GM21360 (cell line): ENCODE data around the gene SUMO2.
"Not testable (repeated sequence)": the region's sequence is repeated elsewhere in the genome, so short reads cannot be mapped to it uniquely, and the experiment has no call there.

Experiments used
- ATAC-seq: cut with Tn5 transposase; IDR thresholded peaks from one replicate; pipeline ENCODE4 v1.9.1; 2021; ENCODE audit warnings: mild to moderate bottlenecking, moderate library complexity; ENCODE audit not compliant: unreplicated experiment

Gene SUMO2

DNA sequence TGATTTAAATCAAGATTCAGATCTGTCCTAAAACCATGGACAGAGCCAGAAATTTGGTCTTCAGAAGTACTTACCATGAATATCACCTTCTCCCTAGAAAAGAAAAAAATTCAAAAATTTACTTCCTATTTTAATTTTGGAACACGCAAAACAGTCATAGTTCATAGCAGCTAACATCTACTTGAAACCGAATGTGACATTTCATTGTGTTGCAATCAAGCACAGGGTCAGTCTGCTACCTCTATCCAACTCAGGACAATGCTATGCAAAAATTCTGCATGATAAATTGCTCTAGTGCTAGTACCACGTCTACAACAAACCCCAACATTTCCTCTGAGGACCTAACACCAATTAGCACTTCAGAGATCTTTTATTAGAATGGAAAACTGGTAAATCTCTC is 36.2 kb downstream of the SUMO2 start:
- ATAC-seq: no peak

- ATAC-seq: no peak
These were observed 37.8 kb downstream of the SUMO2 start for GRCh38 chr17:75144816-75145512.

- ATAC-seq: no peak
These were observed 40.4 kb downstream of the SUMO2 start for GRCh38 chr17:75142236-75142971.

DNA sequence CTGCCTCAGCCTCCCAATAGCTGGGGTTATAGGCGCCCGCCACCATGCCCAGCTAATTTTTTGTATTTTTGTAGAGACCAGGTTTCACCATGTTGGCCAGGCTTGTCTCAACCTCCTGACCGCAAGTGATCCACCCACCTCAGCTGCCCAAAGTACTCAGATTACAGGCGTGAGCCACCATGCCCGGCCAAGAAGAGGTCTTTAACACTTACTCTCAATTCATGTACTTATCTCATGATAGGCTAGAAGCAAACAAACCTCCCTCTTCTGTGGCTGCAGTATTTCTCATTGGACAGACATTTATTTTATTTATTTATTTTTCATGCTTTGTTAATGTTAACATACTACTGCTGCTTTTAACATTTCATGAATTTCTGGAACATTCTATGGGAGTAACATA is 44.2 kb downstream of the SUMO2 start:
- ATAC-seq: no peak

DNA sequence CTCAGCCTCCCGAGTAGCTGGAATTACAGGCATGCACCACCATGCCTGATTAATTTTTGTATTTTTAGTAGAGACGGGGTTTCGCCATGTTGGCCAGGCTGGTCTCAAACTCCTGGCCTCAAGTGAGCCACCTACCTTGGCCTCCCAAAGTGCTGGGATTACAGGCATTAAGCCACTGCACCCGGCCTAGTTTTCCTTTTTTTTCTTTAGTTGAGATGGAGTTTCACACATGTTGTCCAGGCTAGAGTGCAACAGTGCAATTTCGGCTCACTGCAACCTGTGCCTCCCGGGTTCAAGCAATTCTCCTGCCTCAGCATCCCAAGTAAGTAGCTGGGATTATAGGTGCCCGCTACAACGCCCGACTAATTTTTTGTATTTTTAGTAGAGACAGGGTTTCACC is 45.0 kb downstream of the SUMO2 start:
- not testable (repeated sequence) for ATAC-seq

- ATAC-seq: no peak
These were observed 46.8 kb downstream of the SUMO2 start for GRCh38 chr17:75135946-75136345.

DNA sequence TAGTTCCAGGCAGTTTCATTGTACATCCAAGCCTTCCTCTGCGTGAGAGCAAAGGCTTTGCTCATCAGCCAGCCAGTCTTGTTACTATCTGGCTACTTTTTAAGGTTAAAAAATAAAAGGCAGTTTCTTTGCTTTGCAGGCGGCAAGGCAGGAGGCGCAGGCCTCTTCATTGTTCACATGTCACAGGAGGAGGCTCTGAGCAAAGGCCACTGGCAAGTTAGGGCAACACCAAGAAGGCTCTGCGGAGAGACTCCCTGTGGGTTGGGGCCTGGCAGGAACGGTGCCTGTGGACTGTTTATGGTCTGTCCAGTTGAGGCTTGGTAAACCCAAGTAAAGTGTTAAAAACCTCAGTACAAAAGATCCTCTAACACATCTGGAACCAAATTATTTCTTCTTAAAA is 47.3 kb downstream of the SUMO2 start:
- no peak for ATAC-seq

- ATAC-seq: not testable (repeated sequence)
These were observed 49.0 kb downstream of the SUMO2 start for GRCh38 chr17:75133607-75134347.

- ATAC-seq: no peak
These were observed 49.8 kb downstream of the SUMO2 start for GRCh38 chr17:75133001-75133400.

- not testable (repeated sequence) for ATAC-seq
These were observed 50.5 kb downstream of the SUMO2 start for GRCh38 chr17:75132018-75133000.

DNA sequence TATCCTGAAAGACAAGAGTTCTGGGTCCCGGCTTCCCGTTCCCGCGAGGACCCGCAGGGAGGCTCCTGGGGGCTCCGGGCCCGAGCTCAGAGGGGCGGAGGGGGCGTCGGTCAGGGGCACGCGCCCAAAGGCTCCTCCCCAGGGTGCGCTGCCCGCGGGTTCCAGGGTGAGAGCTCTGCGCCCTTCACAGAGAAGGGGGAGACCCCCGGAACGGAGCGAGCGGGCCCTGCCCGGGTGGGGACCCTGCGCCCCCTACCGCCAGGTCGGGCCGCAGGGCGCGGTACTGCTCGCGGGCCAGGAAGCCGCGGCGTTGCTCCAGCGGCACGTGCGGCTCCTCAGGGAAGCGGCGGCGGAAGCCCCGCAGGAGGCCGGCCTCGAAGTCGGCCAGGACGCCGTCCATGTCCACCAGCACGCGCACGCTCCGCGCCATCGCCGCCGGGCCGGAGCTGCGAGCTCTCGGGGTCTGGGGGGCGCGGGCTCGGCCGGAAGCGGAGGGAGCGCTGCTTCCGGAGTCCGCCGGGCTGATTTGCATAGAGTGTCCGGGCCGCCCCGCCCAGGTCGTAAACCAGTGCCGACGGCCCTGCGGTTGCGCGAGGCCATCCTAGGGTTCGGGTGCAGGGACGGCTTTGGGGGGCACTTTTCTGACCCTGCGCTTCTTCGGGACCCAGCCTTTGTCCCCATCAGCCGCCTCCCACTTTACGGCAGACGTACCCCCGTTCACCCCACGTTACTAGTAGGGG is 51.3 kb downstream of the SUMO2 start, which contains the start of gene NT5C:
Gene NT5C (minus strand): TSS at position 465 of the 740 bp plus-strand sequence. CDS start 35 bp downstream, at position 430.
- ATAC-seq: peak; percentile 60

GRCh38 chr17:75130632-75131277 is 52.0 kb downstream of the SUMO2 start:
- ATAC-seq: peak; percentile 25

DNA sequence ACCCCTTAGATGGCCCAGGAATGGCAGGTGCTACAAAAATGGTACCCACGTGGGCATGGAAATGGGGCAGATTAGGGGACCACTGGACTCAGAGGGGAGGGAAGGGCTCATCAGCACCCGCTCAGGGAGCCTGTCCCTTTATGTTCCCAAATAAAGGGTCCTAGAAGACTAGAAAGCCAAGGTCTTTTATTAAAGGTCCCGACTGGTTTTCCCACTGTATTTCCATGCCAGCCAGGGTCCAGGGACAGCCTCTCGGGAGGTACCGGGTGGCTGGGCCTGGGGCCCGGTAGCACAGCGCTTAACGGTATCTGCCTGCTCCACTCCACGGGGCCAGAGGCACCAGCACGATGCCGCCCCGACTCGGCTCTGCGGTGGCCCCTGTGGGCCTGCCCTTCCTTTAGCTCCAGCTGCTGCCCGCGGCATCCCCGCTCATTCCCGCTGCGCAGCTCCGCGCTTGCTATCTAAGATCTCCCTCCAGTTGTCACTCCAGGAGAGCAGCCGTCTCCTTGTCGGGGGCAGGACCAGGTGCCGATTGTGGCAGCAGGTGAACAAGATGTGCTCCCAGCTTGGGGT is 52.6 kb downstream of the SUMO2 start:
- ATAC-seq: no peak

GRCh38 chr17:75129576-75129975 is 53.2 kb downstream of the SUMO2 start:
- no peak for ATAC-seq

DNA sequence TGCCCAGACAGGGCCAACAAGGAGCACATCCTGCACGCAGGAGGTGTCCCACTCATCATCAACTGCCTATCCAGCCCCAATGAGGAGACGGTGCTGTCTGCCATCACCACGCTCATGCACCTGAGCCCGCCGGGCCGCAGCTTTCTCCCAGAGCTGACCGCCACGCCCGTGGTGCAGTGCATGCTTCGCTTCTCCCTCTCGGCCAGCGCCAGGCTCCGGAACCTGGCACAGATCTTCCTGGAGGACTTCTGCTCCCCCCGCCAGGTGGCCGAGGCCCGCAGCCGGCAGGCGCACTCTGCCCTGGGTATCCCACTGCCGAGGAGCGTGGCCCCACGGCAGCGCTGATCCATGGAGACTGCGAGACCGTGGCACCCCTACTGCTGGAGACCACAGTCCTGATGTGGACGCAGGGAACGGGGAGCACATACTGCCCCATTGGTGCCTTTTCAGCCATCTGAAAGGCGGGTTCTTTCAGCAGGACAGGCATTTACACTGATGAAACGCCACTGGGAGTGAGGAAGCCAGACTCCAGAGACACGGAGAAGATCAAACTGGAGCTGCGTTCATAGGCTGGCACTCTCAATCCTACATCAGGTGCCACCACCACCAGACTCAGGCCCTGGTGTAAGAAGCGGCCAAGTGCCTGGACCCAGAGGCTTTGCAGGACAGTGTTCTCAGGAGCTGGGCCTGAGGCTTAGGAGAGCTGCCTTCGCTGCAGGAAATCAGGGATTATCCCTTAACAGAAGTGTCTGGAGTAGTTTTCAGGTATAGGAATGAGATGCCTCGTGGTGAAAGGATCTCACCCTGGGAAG is 53.9 kb downstream of the SUMO2 start:
- no peak for ATAC-seq

- ATAC-seq: not testable (repeated sequence)
These were observed 54.8 kb downstream of the SUMO2 start for GRCh38 chr17:75127936-75128335.

GRCh38 chr17:75126954-75127353 is 55.8 kb downstream of the SUMO2 start:
- ATAC-seq: no peak

- ATAC-seq: no peak
These were observed 56.8 kb downstream of the SUMO2 start for GRCh38 chr17:75125984-75126383.
